Measurements from ENCODE around the gene TMED10. TPM values are rescaled to one million over a fixed set of nuclear protein-coding genes. Genes with fewer than 3 reads are reported as not detected.

Gene TMED10
- total RNA-seq, 6 experiments from 2014 or later = 205 to 296 (median 279) TPM

GRCh38 chr14:75113932-75114539, 62.4 kb downstream of the TMED10 start:
- TF ChIP-seq POLR2A (IDR thresholded peaks at IDR 0.05) (no peak), CTCF (IDR thresholded peaks at IDR 0.05) (no peak)
- H3K36me3 ChIP-seq = peaks cover 4 to 100% (median 43%) of the 10 kb centered on the region in 4 donors

GRCh38 chr14:75109877-75110276, 66.5 kb downstream of the TMED10 start:
- WGBS (ENCODE audit: insufficient coverage, low coverage, low lambda C conversion rate, missing lambda C conversion rate) = 100% methylated on average over 2 of the region's 2 CpGs
- no peaks in the 10 kb centered on the region for H3K4me1 ChIP-seq
- DNase-seq (no peak), ATAC-seq (no peak)
- no peak overlapping the region for H3K4me3 ChIP-seq
- intact Hi-C loops (cut with DNase I) = no loop called here
- H3K36me3 ChIP-seq = peaks cover 0 to 98% (median 44%) of the 10 kb centered on the region in 4 donors
- H3K27me3 ChIP-seq = no peaks in the 10 kb centered on the region
- H3K27ac ChIP-seq = no peak overlapping the region
- no peaks in the 10 kb centered on the region for H3K9me3 ChIP-seq
- no peak for TF ChIP-seq CTCF (IDR thresholded peaks at IDR 0.05)

More at GRCh38 chr14:75113932-75114539, 62.4 kb downstream of the TMED10 start:
- WGBS (ENCODE audit: insufficient coverage, low coverage, low lambda C conversion rate, missing lambda C conversion rate) = 76% methylated on average over 5 of the region's 5 CpGs
- no peak for ATAC-seq
- H3K4me1 ChIP-seq = no peaks in the 10 kb centered on the region
- no peaks in the 10 kb centered on the region for H3K9me3 ChIP-seq
- H3K4me3 ChIP-seq = no peak overlapping the region
- H3K27me3 ChIP-seq = no peaks in the 10 kb centered on the region
- no peak for DNase-seq
- intact Hi-C loops (cut with DNase I) = no loop called here
- H3K27ac ChIP-seq = no peak overlapping the region

- Histone ChIP-seq H3K4me3 (no peak overlapping the region), H3K4me1 (no peaks in the 10 kb centered on the region), H3K27ac (no peak overlapping the region), H3K36me3 (peaks cover 0 to 92% (median 43%) of the 10 kb centered on the region in 4 donors), H3K27me3 (no peaks in the 10 kb centered on the region), H3K9me3 (no peaks in the 10 kb centered on the region)
- intact Hi-C loops (cut with DNase I) = no loop called here
- ATAC-seq (no peak), DNase-seq (no peak)
- WGBS (ENCODE audit: insufficient coverage, low coverage, low lambda C conversion rate, missing lambda C conversion rate) = 61% methylated on average over 3 of the region's 3 CpGs
- no peak for TF ChIP-seq CTCF (IDR thresholded peaks at IDR 0.05)
- TF ChIP-seq POLR2A (IDR thresholded peaks at IDR 0.05) = no peak
Measured at GRCh38 chr14:75107186-75107585, 69.2 kb downstream of the TMED10 start.

- no peak overlapping the region for H3K4me3 ChIP-seq
- DNase-seq = no peak
- TF ChIP-seq CTCF (IDR thresholded peaks at IDR 0.05) (no peak), POLR2A (IDR thresholded peaks at IDR 0.05) (no peak)
- peaks cover 0 to 88% (median 30%) of the 10 kb centered on the region in 4 donors for H3K36me3 ChIP-seq
- H3K4me1 ChIP-seq = no peaks in the 10 kb centered on the region
- no peak for ATAC-seq
- no peaks in the 10 kb centered on the region for H3K27me3 ChIP-seq
- intact Hi-C loops (cut with DNase I) = no loop called here
- no peaks in the 10 kb centered on the region for H3K9me3 ChIP-seq
- 94% methylated on average over 4 of the region's 4 CpGs for WGBS (ENCODE audit: insufficient coverage, low coverage, low lambda C conversion rate, missing lambda C conversion rate)
- H3K27ac ChIP-seq = no peak overlapping the region
Measured at GRCh38 chr14:75101491-75101890, 74.9 kb downstream of the TMED10 start.

All from right lobe of liver (tissue), 6 donors.